GM23248 (cell line): Measurements from ENCODE around the gene SLC35F4.

ENCODE experiments used
- EZH2 ChIP-seq: fragments of 200-600 bp; sonication (generic); IDR thresholded peaks from 2 replicates; pipeline ENCODE4 v1.6.1; 2018; ENCODE audit warnings: antibody characterized with exemption, mild to moderate bottlenecking; ENCODE audit not compliant: insufficient read depth, poor library complexity, severe bottlenecking
- EZH2phosphoT487 ChIP-seq: fragments of 200-600 bp; sonication (generic); IDR thresholded peaks from 2 replicates; pipeline ENCODE4 v1.6.1; 2018; ENCODE audit warnings: antibody characterized with exemption, moderate library complexity, mild to moderate bottlenecking, low read depth; ENCODE audit not compliant: insufficient read depth

DNA sequence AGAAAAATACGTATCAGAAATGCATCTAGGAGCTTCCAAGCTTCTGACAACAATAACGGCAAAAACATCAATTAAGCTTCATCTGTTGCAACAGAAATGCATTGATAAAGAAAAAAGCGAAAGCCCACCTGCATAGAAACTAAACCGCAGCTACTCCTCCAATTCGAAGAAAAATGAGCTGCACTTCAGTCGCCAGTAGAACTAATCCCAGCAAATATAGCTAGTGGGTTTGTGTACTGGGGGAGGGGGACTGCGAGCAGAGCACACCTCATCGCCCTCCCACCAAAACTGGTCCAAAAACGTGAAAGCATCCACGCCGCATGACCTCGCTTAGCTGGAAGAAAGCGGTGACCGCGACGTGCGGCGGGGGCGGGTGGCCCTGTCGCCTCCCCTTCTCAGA lies 1.2 kb downstream of the SLC35F4 start:
- TF ChIP-seq EZH2, result no peak
- no peak for TF ChIP-seq EZH2phosphoT487
